Esophagus muscularis mucosa (tissue), 4 donors: ENCODE measurements around the gene HES1. TPM values are rescaled to one million over a fixed set of nuclear protein-coding genes. Genes with fewer than 3 reads are reported as not detected.

ENCODE experiments used
- DNase-seq: peaks from one replicate; pipeline ENCODE4 v3.0.0-alpha.2; 2017; ENCODE audit errors: extremely low spot score
- H3K27ac ChIP-seq, 4 donors: fragments of 200-600 bp; sonication (generic); replicated peaks in 1 of 4; 1 replicate in 3 of 4; 2 replicates in 1 of 4; pipeline ENCODE4 v1.5.1; 2016 to 2019; ENCODE audit warnings: mild to moderate bottlenecking in 1 of 4
- H3K27me3 ChIP-seq, 4 donors: fragments of 200-600 bp; sonication (generic); one replicate each; pipeline versions ENCODE4 v1.5.1 to v1.6.0; 2016 to 2019
- H3K36me3 ChIP-seq, 4 donors: fragments of 200-600 bp; sonication (generic); one replicate each; pipeline ENCODE4 v1.5.1; 2016 to 2019
- H3K4me1 ChIP-seq, 4 donors: fragments of 200-600 bp; sonication (generic); one replicate each; pipeline ENCODE4 v1.5.1; 2016 to 2019
- H3K4me3 ChIP-seq, 4 donors: fragments of 200-600 bp; sonication (generic); 1 replicate in 2 of 4; 2 replicates in 2 of 4; pipeline ENCODE4 v1.5.1; 2016 to 2019; ENCODE audit warnings: mild to moderate bottlenecking in 4 of 4, moderate library complexity in 1 of 4
- H3K9me3 ChIP-seq, 4 donors: fragments of 200-600 bp; sonication (generic); 1 replicate in 3 of 4; 2 replicates in 1 of 4; pipeline ENCODE4 v1.5.1; 2016 to 2019
- CTCF ChIP-seq, 3 experiments: fragments of 200-600 bp in 2 of 3; fragments of 450-650 bp in 1 of 3; sonication (generic) in 2 of 3; IDR thresholded peaks; one replicate each; pipeline ENCODE4 v1.5.1; 2017 to 2019; ENCODE audit warnings: antibody characterized with exemption in 3 of 3, mild to moderate bottlenecking in 2 of 3, moderate library complexity in 1 of 3
- EP300 ChIP-seq: sonication (generic); formaldehyde crosslinking; IDR thresholded peaks from one replicate; pipeline ENCODE4 v1.6.1; 2017; ENCODE audit warnings: antibody characterized with exemption
- POLR2A ChIP-seq: fragments of 450-650 bp; IDR thresholded peaks from one replicate; pipeline ENCODE4 v1.6.1; 2017; ENCODE audit warnings: antibody characterized with exemption, moderate library complexity, mild to moderate bottlenecking, low read depth
- POLR2AphosphoS5 ChIP-seq, 2 donors: sonication (generic); formaldehyde crosslinking; IDR thresholded peaks; one replicate each; pipeline ENCODE4 v1.6.1; 2017; ENCODE audit warnings: antibody characterized with exemption in 2 of 2
- WGBS: methylation state at CpG from one replicate; pipeline ENCODE4 v1.1.5; 2018; 5-methylcytosine and 5-hydroxymethylcytosine counted together
- intact Hi-C: fragments of 100-400 bp; cut with DNase I; formaldehyde crosslinking; loops from one replicate; pipeline ENCODE4 v1.15.1; 2023
- total RNA-seq, 4 donors: library from RNA; depleted of rRNA; stranded (reverse); fragments of >200 nt; gene quantifications; one replicate each; pipeline versions ENCODE4 v1.1.0 to v1.2.1, GENCODE V29; 2016

HES1 gene
- total RNA-seq, 4 donors from 2014 or later, result 12.0 to 32.3 (median 26.9) TPM

DNA sequence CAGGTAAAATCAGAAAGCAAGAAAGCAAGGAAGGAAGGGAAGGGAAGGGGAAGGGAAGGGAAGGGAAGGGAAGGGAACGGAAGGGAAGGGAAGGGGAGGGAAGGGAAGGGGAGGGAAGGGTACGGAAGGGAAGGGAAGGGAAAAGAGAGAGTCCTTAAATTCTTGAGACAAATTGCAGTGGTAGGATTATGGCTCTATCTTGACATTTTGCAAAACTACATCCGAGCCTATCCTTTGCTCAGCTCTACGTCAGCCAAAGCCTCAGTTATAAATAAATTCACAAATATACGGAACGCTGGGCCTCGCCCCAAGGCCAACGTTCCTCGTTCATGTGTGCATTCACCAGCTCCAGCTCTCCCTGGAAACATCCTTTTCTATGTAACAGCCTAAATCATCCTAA, 25.5 kb upstream of the HES1 start:
- DNase-seq, result no peak
- Histone ChIP-seq H3K27ac (no peak overlapping the region), H3K9me3 (no peaks in the 10 kb centered on the region), H3K36me3 (no peaks in the 10 kb centered on the region), H3K27me3 (no peaks in the 10 kb centered on the region), H3K4me1 (peaks cover 0 to 6% (median 5%) of the 10 kb centered on the region in 4 donors), H3K4me3 (no peak overlapping the region)
- intact Hi-C loops, result no loop called here
- WGBS, result 94% methylated on average over 8 of the region's 9 CpGs
- TF ChIP-seq EP300, result no peak
- no peak for TF ChIP-seq POLR2A
- no peak for TF ChIP-seq CTCF (IDR thresholded peaks at IDR 0.05)
- TF ChIP-seq POLR2AphosphoS5 (IDR thresholded peaks at IDR 0.05), result no peak

DNA sequence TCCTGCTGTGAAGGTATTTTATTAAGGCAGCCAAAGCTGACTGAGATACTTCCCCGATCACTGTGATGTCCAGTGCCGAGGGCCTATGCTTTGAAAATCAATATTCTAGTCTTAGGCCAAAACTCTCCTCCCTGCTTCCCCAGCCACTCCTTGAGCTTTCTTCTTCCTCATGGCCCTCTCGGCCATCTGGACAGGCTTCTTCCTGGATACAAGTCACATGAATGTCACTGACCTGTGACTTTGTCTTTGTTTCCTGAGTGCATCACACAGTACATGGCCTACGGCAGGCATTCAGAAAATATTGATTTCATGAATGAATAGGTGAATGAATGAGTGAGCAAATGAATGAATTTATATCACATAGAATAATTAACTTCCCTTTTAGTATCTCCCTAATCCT, 24.6 kb upstream of the HES1 start:
- intact Hi-C loops, result no loop called here
- peaks cover 0 to 6% (median 5%) of the 10 kb centered on the region in 4 donors for H3K4me1 ChIP-seq
- no peaks in the 10 kb centered on the region for H3K9me3 ChIP-seq
- no peaks in the 10 kb centered on the region for H3K36me3 ChIP-seq
- WGBS, result 84% methylated on average over 4 of the region's 4 CpGs
- TF ChIP-seq CTCF (IDR thresholded peaks at IDR 0.05) (no peak), POLR2A (no peak), POLR2AphosphoS5 (IDR thresholded peaks at IDR 0.05) (no peak)
- H3K27me3 ChIP-seq, result no peaks in the 10 kb centered on the region
- DNase-seq, result no peak
- no peak overlapping the region for H3K4me3 ChIP-seq
- no peak overlapping the region for H3K27ac ChIP-seq

- Histone ChIP-seq H3K36me3 (no peaks in the 10 kb centered on the region), H3K27me3 (no peaks in the 10 kb centered on the region), H3K4me3 (no peak overlapping the region), H3K9me3 (no peaks in the 10 kb centered on the region), H3K27ac (no peak overlapping the region), H3K4me1 (peaks cover 0 to 6% (median 5%) of the 10 kb centered on the region in 4 donors)
- 43% methylated on average over 9 of the region's 9 CpGs for WGBS
- TF ChIP-seq POLR2AphosphoS5 (IDR thresholded peaks at IDR 0.05), result no peak
- no peak for TF ChIP-seq CTCF (IDR thresholded peaks at IDR 0.05)
- no peak for TF ChIP-seq POLR2A
- TF ChIP-seq EP300, result no peak
- DNase-seq, result no peak
- intact Hi-C loops, result no loop called here
Observed at GRCh38 chr3:194112120-194113106, 23.5 kb upstream of the HES1 start.

- Histone ChIP-seq H3K9me3 (no peaks in the 10 kb centered on the region), H3K4me1 (peaks cover 0 to 6% (median 5%) of the 10 kb centered on the region in 4 donors), H3K27me3 (no peaks in the 10 kb centered on the region), H3K4me3 (no peak overlapping the region), H3K36me3 (no peaks in the 10 kb centered on the region), H3K27ac (no peak overlapping the region)
- intact Hi-C loops, result no loop called here
- TF ChIP-seq CTCF (IDR thresholded peaks at IDR 0.05) (no peak), POLR2AphosphoS5 (IDR thresholded peaks at IDR 0.05) (no peak), POLR2A (no peak), EP300 (no peak)
- 90% methylated on average over 7 of the region's 7 CpGs for WGBS
- no peak for DNase-seq
Observed at GRCh38 chr3:194114123-194114522, 21.8 kb upstream of the HES1 start.
